ENCODE measurements around the gene CFAP99. TPM values are rescaled to one million over a fixed set of nuclear protein-coding genes. Genes with fewer than 3 reads are reported as not detected.
A peak's percentile ranks its signal among the peaks of the same experiment; 100 is the strongest.

The CFAP99 gene
- polyA plus RNA-seq, 1 donor (not counting 4 experiments of a cell fraction or from before 2014, with no cell fraction given) = not detected

- no peaks in the 10 kb centered on the region for H3K79me2 ChIP-seq (ENCODE audit: control insufficient read depth, insufficient read depth, low read length)
- H3K9me1 ChIP-seq (ENCODE audit: control insufficient read depth, extremely low read depth, insufficient read depth, low read length) = no peaks in the 10 kb centered on the region
- DNase-seq (ENCODE audit: low read depth, low spot score) (no peak), FAIRE-seq (no peak)
- no peaks in the 10 kb centered on the region for H3K36me3 ChIP-seq (ENCODE audit: control insufficient read depth in 2 of 2, extremely low read depth in 1 of 2, insufficient read depth in 2 of 2, low read length in 2 of 2)
- H4K20me1 ChIP-seq (ENCODE audit: control insufficient read depth, extremely low read depth, insufficient read depth, low read length) = no peaks in the 10 kb centered on the region
- H3K27me3 ChIP-seq (ENCODE audit: control insufficient read depth, extremely low read depth, insufficient read depth, low read length) = peaks cover 32% of the 10 kb centered on the region
- TF ChIP-seq CTCF (optimal IDR thresholded peaks at IDR 0.05 in 1 of 3, IDR thresholded peaks at IDR 0.05 in 1 of 3, conservative IDR thresholded peaks at IDR 0.05 in 1 of 3; ENCODE audit: extremely low read depth in 1 of 3, insufficient read depth in 2 of 3, low read length in 3 of 3) = no peak
- no peak overlapping the region for H3K27ac ChIP-seq (ENCODE audit: control insufficient read depth, insufficient read depth, low read length)
- H3K9ac ChIP-seq (ENCODE audit: control insufficient read depth, extremely low read depth, insufficient read depth, low read length) = no peak overlapping the region
- dilution Hi-C loops (cut with MboI; ENCODE audit: extremely low pct_ligation_motif_present, low sequenced_read_pairs) = no loop called here
- H3K4me1 ChIP-seq (ENCODE audit: control insufficient read depth, extremely low read depth, insufficient read depth, low read length) = no peaks in the 10 kb centered on the region
- no peaks in the 10 kb centered on the region for H3K9me3 ChIP-seq (ENCODE audit: control insufficient read depth, low read depth, low read length)
- H3K4me2 ChIP-seq (ENCODE audit: control insufficient read depth, extremely low read depth, insufficient read depth, low read depth, low read length) = peak overlapping the region; percentile 65
- H3K4me3 ChIP-seq (ENCODE audit: control insufficient read depth in 2 of 3, extremely low read depth in 1 of 3, insufficient read depth in 2 of 3, low read depth in 1 of 3, low read length in 3 of 3) = peak overlapping the region in 1 of 3 experiments; percentile 11
- peak overlapping the region; percentile 72 for H2AFZ ChIP-seq (ENCODE audit: control insufficient read depth, low read length)
These were observed 25.1 kb upstream of the CFAP99 start for GRCh38 chr4:2393353-2394270.

- H3K9me3 ChIP-seq (ENCODE audit: control insufficient read depth, low read depth, low read length) = no peaks in the 10 kb centered on the region
- DNase-seq (ENCODE audit: low read depth, low spot score) (no peak), FAIRE-seq (no peak)
- TF ChIP-seq EZH2 (IDR thresholded peaks at IDR 0.05; ENCODE audit: low read length) = no peak
- peaks cover 26% of the 10 kb centered on the region for H3K27me3 ChIP-seq (ENCODE audit: control insufficient read depth, extremely low read depth, insufficient read depth, low read length)
- no peak overlapping the region for H3K27ac ChIP-seq (ENCODE audit: control insufficient read depth, insufficient read depth, low read length)
- no peaks in the 10 kb centered on the region for H3K36me3 ChIP-seq (ENCODE audit: control insufficient read depth in 2 of 2, extremely low read depth in 1 of 2, insufficient read depth in 2 of 2, low read length in 2 of 2)
- no peaks in the 10 kb centered on the region for H4K20me1 ChIP-seq (ENCODE audit: control insufficient read depth, extremely low read depth, insufficient read depth, low read length)
- no peaks in the 10 kb centered on the region for H3K79me2 ChIP-seq (ENCODE audit: control insufficient read depth, insufficient read depth, low read length)
- H3K4me3 ChIP-seq (ENCODE audit: control insufficient read depth in 2 of 3, extremely low read depth in 1 of 3, insufficient read depth in 2 of 3, low read depth in 1 of 3, low read length in 3 of 3) = no peak overlapping the region
- H3K4me2 ChIP-seq (ENCODE audit: control insufficient read depth, extremely low read depth, insufficient read depth, low read depth, low read length) = no peak overlapping the region
- no peaks in the 10 kb centered on the region for H3K9me1 ChIP-seq (ENCODE audit: control insufficient read depth, extremely low read depth, insufficient read depth, low read length)
- no peak overlapping the region for H3K9ac ChIP-seq (ENCODE audit: control insufficient read depth, extremely low read depth, insufficient read depth, low read length)
- no peaks in the 10 kb centered on the region for H3K4me1 ChIP-seq (ENCODE audit: control insufficient read depth, extremely low read depth, insufficient read depth, low read length)
- H2AFZ ChIP-seq (ENCODE audit: control insufficient read depth, low read length) = no peak overlapping the region
- dilution Hi-C loops (cut with MboI; ENCODE audit: extremely low pct_ligation_motif_present, low sequenced_read_pairs) = no loop called here
These were observed 24.2 kb upstream of the CFAP99 start for GRCh38 chr4:2394528-2394927.

All from keratinocyte (primary cell).